ENCODE measurements around the gene C2CD4C. TPM values are rescaled to one million over a fixed set of nuclear protein-coding genes. Genes with fewer than 3 reads are reported as not detected.

C2CD4C gene
- total RNA-seq, 1 experiment from 2014 or later: 0.43 TPM

DNA sequence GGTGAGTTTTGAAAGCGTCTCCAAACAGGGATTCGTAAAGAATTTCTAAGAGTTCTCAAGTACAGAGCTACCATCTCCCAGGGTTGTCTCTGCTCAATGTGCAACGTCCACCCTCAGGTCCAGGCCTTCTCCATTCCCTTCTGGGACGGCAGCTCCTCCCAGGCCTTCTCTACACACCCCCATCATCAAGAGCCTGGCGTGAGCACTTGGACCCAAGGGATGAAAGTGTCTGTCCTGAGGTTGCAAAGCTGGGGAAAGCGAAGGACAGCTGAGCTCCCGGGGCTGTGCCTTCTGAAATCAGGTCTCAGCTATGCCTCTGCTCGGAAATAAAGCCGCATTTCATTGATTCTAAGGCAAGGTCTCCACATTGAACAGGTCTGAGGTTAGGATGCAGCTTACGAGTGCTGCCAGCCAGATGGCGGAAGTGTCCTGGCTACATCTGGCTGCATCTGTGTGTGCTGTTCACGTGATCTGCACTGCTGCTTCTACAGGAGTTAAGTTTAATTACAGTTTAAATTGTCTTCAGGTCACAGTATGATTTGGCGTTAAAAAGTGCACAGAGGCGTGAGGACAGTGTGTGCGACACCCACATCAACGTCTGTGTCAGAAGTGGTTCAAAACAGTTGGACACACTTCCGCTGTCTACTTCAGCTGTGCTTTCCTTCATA lies 37.3 kb downstream of the C2CD4C start:
- Mint-ChIP-seq H3K36me3 (ENCODE audit: insufficient read depth, unreplicated experiment) (no peaks in the 10 kb centered on the region), H3K9me3 (ENCODE audit: unreplicated experiment) (no peaks in the 10 kb centered on the region), H3K4me1 (ENCODE audit: low read depth, unreplicated experiment) (no peaks in the 10 kb centered on the region), H3K4me3 (ENCODE audit: unreplicated experiment) (no peak overlapping the region), H3K27ac (ENCODE audit: unreplicated experiment) (no peak overlapping the region), H3K27me3 (ENCODE audit: insufficient read depth, unreplicated experiment) (peaks cover 20% of the 10 kb centered on the region)
- H3K36me3 ChIP-seq (ENCODE audit: control insufficient read depth, insufficient read depth, low read length): no peaks in the 10 kb centered on the region
- no peak overlapping the region for H3K4me3 ChIP-seq (ENCODE audit: low read depth, low read length)
- H3K27me3 ChIP-seq (replicated peaks; ENCODE audit: control insufficient read depth, insufficient read depth, low read length): no peaks in the 10 kb centered on the region
- no peaks in the 10 kb centered on the region for H3K9me3 ChIP-seq
- no peak for DNase-seq
- no peaks in the 10 kb centered on the region for H3K4me1 ChIP-seq
- no TSS peak for BruUV-seq (replicated peaks)
- TF ChIP-seq, protein P1, sequence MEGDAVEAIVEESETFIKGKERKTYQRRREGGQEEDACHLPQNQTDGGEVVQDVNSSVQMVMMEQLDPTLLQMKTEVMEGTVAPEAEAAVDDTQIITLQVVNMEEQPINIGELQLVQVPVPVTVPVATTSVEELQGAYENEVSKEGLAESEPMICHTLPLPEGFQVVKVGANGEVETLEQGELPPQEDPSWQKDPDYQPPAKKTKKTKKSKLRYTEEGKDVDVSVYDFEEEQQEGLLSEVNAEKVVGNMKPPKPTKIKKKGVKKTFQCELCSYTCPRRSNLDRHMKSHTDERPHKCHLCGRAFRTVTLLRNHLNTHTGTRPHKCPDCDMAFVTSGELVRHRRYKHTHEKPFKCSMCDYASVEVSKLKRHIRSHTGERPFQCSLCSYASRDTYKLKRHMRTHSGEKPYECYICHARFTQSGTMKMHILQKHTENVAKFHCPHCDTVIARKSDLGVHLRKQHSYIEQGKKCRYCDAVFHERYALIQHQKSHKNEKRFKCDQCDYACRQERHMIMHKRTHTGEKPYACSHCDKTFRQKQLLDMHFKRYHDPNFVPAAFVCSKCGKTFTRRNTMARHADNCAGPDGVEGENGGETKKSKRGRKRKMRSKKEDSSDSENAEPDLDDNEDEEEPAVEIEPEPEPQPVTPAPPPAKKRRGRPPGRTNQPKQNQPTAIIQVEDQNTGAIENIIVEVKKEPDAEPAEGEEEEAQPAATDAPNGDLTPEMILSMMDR (IDR thresholded peaks at IDR 0.05; ENCODE audit: insufficient read depth in 1 of 2, low read depth in 1 of 2, low read length in 1 of 2, severe bottlenecking in 1 of 2, unreplicated experiment in 1 of 2): no peak
- CTCF ChIA-PET: no interaction called here
- intact Hi-C loops (cut with micrococcal nuclease; ENCODE audit: unreplicated experiment): no loop called here
- POLR2A ChIA-PET: no interaction called here

DNA sequence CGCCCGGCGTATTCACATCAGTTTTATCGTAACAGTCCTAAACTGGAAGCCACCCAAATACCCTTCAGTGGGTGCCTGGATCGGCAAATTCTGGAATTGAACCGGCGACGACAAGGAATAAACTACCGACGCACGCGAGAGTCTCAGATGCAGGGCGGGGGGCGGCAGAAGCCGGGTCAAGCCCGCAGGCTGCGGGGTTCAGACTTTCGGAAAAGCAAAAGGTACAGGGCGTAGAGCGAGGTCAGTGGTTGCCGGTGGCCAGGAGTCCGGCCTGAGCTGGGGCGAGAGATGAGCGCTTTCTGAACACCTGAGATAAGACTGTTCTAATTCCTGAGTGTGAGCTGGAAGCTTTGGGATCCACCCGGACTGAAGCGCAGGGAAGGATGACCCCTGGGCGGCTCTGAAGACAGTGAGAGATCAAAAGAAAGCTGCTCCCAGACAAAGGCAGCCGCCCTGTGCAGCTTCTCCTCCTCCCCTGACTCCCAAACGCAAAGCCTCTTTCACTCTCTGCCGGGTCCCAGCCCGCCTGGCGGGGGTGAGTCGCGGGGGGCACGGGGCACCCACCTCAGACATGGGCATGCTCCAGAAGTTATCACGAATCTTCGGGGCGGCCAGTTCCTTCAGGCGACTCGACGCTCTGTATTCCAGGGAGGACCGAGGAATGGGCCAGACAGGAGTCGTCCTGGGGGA lies 38.2 kb downstream of the C2CD4C start:
- no peaks in the 10 kb centered on the region for H3K9me3 Mint-ChIP-seq (ENCODE audit: unreplicated experiment)
- no peak for DNase-seq
- H3K4me1 Mint-ChIP-seq (ENCODE audit: low read depth, unreplicated experiment): no peaks in the 10 kb centered on the region
- Histone ChIP-seq H3K4me1 (no peaks in the 10 kb centered on the region), H3K4me3 (ENCODE audit: low read depth, low read length) (no peak overlapping the region), H3K36me3 (ENCODE audit: control insufficient read depth, insufficient read depth, low read length) (no peaks in the 10 kb centered on the region), H3K9me3 (no peaks in the 10 kb centered on the region), H3K27me3 (replicated peaks; ENCODE audit: control insufficient read depth, insufficient read depth, low read length) (no peaks in the 10 kb centered on the region)
- no peak overlapping the region for H3K27ac Mint-ChIP-seq (ENCODE audit: unreplicated experiment)
- POLR2A ChIA-PET: no interaction called here
- peaks cover 23% of the 10 kb centered on the region for H3K27me3 Mint-ChIP-seq (ENCODE audit: insufficient read depth, unreplicated experiment)
- no TSS peak for BruUV-seq (replicated peaks)
- H3K36me3 Mint-ChIP-seq (ENCODE audit: insufficient read depth, unreplicated experiment): no peaks in the 10 kb centered on the region
- H3K4me3 Mint-ChIP-seq (ENCODE audit: unreplicated experiment): no peak overlapping the region
- TF ChIP-seq, protein P1 (IDR thresholded peaks at IDR 0.05; ENCODE audit: insufficient read depth in 1 of 2, low read depth in 1 of 2, low read length in 1 of 2, severe bottlenecking in 1 of 2, unreplicated experiment in 1 of 2): no peak
- CTCF ChIA-PET: no interaction called here
- intact Hi-C loops (cut with micrococcal nuclease; ENCODE audit: unreplicated experiment): no loop called here

GRCh38 chr19:369876-370275 lies 39.1 kb downstream of the C2CD4C start:
- ChIA-PET CTCF (no interaction called here), POLR2A (no interaction called here)
- Mint-ChIP-seq H3K4me3 (ENCODE audit: unreplicated experiment) (no peak overlapping the region), H3K27me3 (ENCODE audit: insufficient read depth, unreplicated experiment) (peaks cover 23% of the 10 kb centered on the region), H3K27ac (ENCODE audit: unreplicated experiment) (no peak overlapping the region), H3K36me3 (ENCODE audit: insufficient read depth, unreplicated experiment) (no peaks in the 10 kb centered on the region), H3K4me1 (ENCODE audit: low read depth, unreplicated experiment) (no peaks in the 10 kb centered on the region), H3K9me3 (ENCODE audit: unreplicated experiment) (no peaks in the 10 kb centered on the region)
- H3K27me3 ChIP-seq (replicated peaks; ENCODE audit: control insufficient read depth, insufficient read depth, low read length): no peaks in the 10 kb centered on the region
- no peaks in the 10 kb centered on the region for H3K9me3 ChIP-seq
- H3K36me3 ChIP-seq (ENCODE audit: control insufficient read depth, insufficient read depth, low read length): no peaks in the 10 kb centered on the region
- intact Hi-C loops (cut with micrococcal nuclease; ENCODE audit: unreplicated experiment): no loop called here
- H3K4me1 ChIP-seq: no peaks in the 10 kb centered on the region
- BruUV-seq (replicated peaks): no TSS peak
- H3K4me3 ChIP-seq (ENCODE audit: low read depth, low read length): no peak overlapping the region
- no peak for DNase-seq
- TF ChIP-seq, protein P1 (IDR thresholded peaks at IDR 0.05; ENCODE audit: insufficient read depth in 1 of 2, low read depth in 1 of 2, low read length in 1 of 2, severe bottlenecking in 1 of 2, unreplicated experiment in 1 of 2): no peak

Measured in Caco-2 (cell line).